CD4-positive, alpha-beta T cell treated with Interleukin-2 at 100 ng/mL for 4 hours (primary cell): Measurements from ENCODE around the gene GLRX5.
"Not testable (repeated sequence)": the region's sequence is repeated elsewhere in the genome, so short reads cannot be mapped to it uniquely, and the experiment has no call there.

Experiments used
- DNase-seq: peaks from one replicate; pipeline ENCODE4 v3.0.0-alpha.2; 2020; ENCODE audit warnings: low spot score

The GLRX5 gene

GRCh38 chr14:95499354-95499750 lies 35.5 kb upstream of the GLRX5 start:
- DNase-seq = no peak

GRCh38 chr14:95500201-95500681 lies 34.6 kb upstream of the GLRX5 start:
- no peak for DNase-seq

- DNase-seq = no peak
Measured at GRCh38 chr14:95500772-95501401, 34.0 kb upstream of the GLRX5 start.

- no peak for DNase-seq
Measured at GRCh38 chr14:95502381-95502950, 32.4 kb upstream of the GLRX5 start.

GRCh38 chr14:95503365-95504134 lies 31.3 kb upstream of the GLRX5 start:
- no peak for DNase-seq

- DNase-seq = no peak
Measured at GRCh38 chr14:95504135-95505029, 30.5 kb upstream of the GLRX5 start.

- no peak for DNase-seq
Measured at GRCh38 chr14:95505030-95505589, 29.7 kb upstream of the GLRX5 start.

GRCh38 chr14:95507174-95507573 lies 27.7 kb upstream of the GLRX5 start:
- DNase-seq = no peak

- DNase-seq = no peak
Measured at GRCh38 chr14:95507701-95508103, 27.1 kb upstream of the GLRX5 start.

- DNase-seq = no peak
Measured at GRCh38 chr14:95508377-95508776, 26.5 kb upstream of the GLRX5 start.

GRCh38 chr14:95509495-95509894 lies 25.4 kb upstream of the GLRX5 start:
- DNase-seq = no peak

- not testable (repeated sequence) for DNase-seq
Measured at GRCh38 chr14:95510344-95510743, 24.5 kb upstream of the GLRX5 start.

GRCh38 chr14:95510804-95511203 lies 24.0 kb upstream of the GLRX5 start:
- no peak for DNase-seq

GRCh38 chr14:95511687-95512086 lies 23.2 kb upstream of the GLRX5 start:
- DNase-seq = no peak

- DNase-seq = no peak
Measured at GRCh38 chr14:95513291-95513690, 21.6 kb upstream of the GLRX5 start.

GRCh38 chr14:95514131-95515079 lies 20.4 kb upstream of the GLRX5 start:
- DNase-seq = no peak

GRCh38 chr14:95515080-95515489 lies 19.8 kb upstream of the GLRX5 start:
- no peak for DNase-seq

- peak; percentile 84 for DNase-seq
Measured at GRCh38 chr14:95515596-95516552, 19.0 kb upstream of the GLRX5 start.

- DNase-seq = peak; percentile 53
Measured at GRCh38 chr14:95516554-95517181, 18.2 kb upstream of the GLRX5 start, which contains the start of gene SYNE3. Gene SYNE3 (minus strand): TSS chr14:95516650. CDS start chr14:95475821, 40,829 bp downstream.
